ENCODE measurements around the gene SLC16A4. TPM values are rescaled to one million over a fixed set of nuclear protein-coding genes. Genes with fewer than 3 reads are reported as not detected.
A peak's percentile ranks its signal among the peaks of the same experiment; 100 is the strongest.

Gene SLC16A4
- total RNA-seq, 3 donors from 2014 or later (not counting 1 experiment from before 2014, with no cell fraction given) = 0.30 to 0.40 (median 0.34) TPM

GRCh38 chr1:110344152-110344551 lies 46.7 kb downstream of the SLC16A4 start:
- H3K9me3 Mint-ChIP-seq = no peaks in the 10 kb centered on the region
- H3K36me3 Mint-ChIP-seq = peaks cover 10% of the 10 kb centered on the region
- Histone ChIP-seq H3K4me3 (ENCODE audit: low read length) (no peak overlapping the region), H3K36me3 (ENCODE audit: control insufficient read depth, insufficient read depth, low read length) (peaks cover 61% of the 10 kb centered on the region), H3K9me3 (ENCODE audit: control insufficient read depth, insufficient read depth, low read length) (no peaks in the 10 kb centered on the region), H3K27me3 (ENCODE audit: control insufficient read depth, insufficient read depth, low read length) (no peaks in the 10 kb centered on the region), H3K4me1 (ENCODE audit: control insufficient read depth, insufficient read depth, low read length) (peaks cover 27% of the 10 kb centered on the region), H3K27ac (ENCODE audit: low read length) (no peak overlapping the region)
- TF ChIP-seq, protein P1, sequence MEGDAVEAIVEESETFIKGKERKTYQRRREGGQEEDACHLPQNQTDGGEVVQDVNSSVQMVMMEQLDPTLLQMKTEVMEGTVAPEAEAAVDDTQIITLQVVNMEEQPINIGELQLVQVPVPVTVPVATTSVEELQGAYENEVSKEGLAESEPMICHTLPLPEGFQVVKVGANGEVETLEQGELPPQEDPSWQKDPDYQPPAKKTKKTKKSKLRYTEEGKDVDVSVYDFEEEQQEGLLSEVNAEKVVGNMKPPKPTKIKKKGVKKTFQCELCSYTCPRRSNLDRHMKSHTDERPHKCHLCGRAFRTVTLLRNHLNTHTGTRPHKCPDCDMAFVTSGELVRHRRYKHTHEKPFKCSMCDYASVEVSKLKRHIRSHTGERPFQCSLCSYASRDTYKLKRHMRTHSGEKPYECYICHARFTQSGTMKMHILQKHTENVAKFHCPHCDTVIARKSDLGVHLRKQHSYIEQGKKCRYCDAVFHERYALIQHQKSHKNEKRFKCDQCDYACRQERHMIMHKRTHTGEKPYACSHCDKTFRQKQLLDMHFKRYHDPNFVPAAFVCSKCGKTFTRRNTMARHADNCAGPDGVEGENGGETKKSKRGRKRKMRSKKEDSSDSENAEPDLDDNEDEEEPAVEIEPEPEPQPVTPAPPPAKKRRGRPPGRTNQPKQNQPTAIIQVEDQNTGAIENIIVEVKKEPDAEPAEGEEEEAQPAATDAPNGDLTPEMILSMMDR (IDR thresholded peaks at IDR 0.05) = no peak
- H3K27ac Mint-ChIP-seq = no peak overlapping the region
- H3K27me3 Mint-ChIP-seq (ENCODE audit: low read depth in 2 of 2) = no peaks in the 10 kb centered on the region
- WGBS (ENCODE audit: insufficient coverage) = 100% methylated on average over 2 of the region's 3 CpGs
- DNase-seq (no peak), ATAC-seq (no peak)
- peak overlapping the region; percentile 75 for H3K4me3 Mint-ChIP-seq
- intact Hi-C loops (cut with micrococcal nuclease) = no loop called here
- peaks cover 84 to 87% of the 10 kb centered on the region in 2 donors for H3K4me1 Mint-ChIP-seq

GRCh38 chr1:110343249-110343648 lies 47.6 kb downstream of the SLC16A4 start:
- intact Hi-C loops (cut with micrococcal nuclease) = no loop called here
- Histone ChIP-seq H3K4me3 (ENCODE audit: low read length) (no peak overlapping the region), H3K27me3 (ENCODE audit: control insufficient read depth, insufficient read depth, low read length) (no peaks in the 10 kb centered on the region), H3K9me3 (ENCODE audit: control insufficient read depth, insufficient read depth, low read length) (no peaks in the 10 kb centered on the region), H3K27ac (ENCODE audit: low read length) (no peak overlapping the region), H3K36me3 (ENCODE audit: control insufficient read depth, insufficient read depth, low read length) (peaks cover 61% of the 10 kb centered on the region), H3K4me1 (ENCODE audit: control insufficient read depth, insufficient read depth, low read length) (peaks cover 27% of the 10 kb centered on the region)
- Mint-ChIP-seq H3K4me3 (peak overlapping the region; percentile 58), H3K4me1 (peaks cover 76 to 78% of the 10 kb centered on the region in 2 donors), H3K27ac (no peak overlapping the region), H3K27me3 (ENCODE audit: low read depth in 2 of 2) (no peaks in the 10 kb centered on the region), H3K9me3 (no peaks in the 10 kb centered on the region), H3K36me3 (peaks cover 10% of the 10 kb centered on the region)
- DNase-seq (no peak), ATAC-seq (no peak)
- TF ChIP-seq, protein P1 (IDR thresholded peaks at IDR 0.05) = no peak
- WGBS (ENCODE audit: insufficient coverage) = 86% methylated on average over 2 of the region's 2 CpGs

- Histone ChIP-seq H3K9me3 (ENCODE audit: control insufficient read depth, insufficient read depth, low read length) (no peaks in the 10 kb centered on the region), H3K4me3 (ENCODE audit: low read length) (no peak overlapping the region), H3K27me3 (ENCODE audit: control insufficient read depth, insufficient read depth, low read length) (no peaks in the 10 kb centered on the region), H3K36me3 (ENCODE audit: control insufficient read depth, insufficient read depth, low read length) (peaks cover 50% of the 10 kb centered on the region), H3K27ac (ENCODE audit: low read length) (no peak overlapping the region), H3K4me1 (ENCODE audit: control insufficient read depth, insufficient read depth, low read length) (peaks cover 30% of the 10 kb centered on the region)
- no peak for ATAC-seq
- H3K36me3 Mint-ChIP-seq = peaks cover 2% of the 10 kb centered on the region
- intact Hi-C loops (cut with micrococcal nuclease) = no loop called here
- H3K4me1 Mint-ChIP-seq = peaks cover 74% of the 10 kb centered on the region in 2 donors
- no peaks in the 10 kb centered on the region for H3K27me3 Mint-ChIP-seq (ENCODE audit: low read depth in 2 of 2)
- peak in 1 of 2 donors; percentile 9 for DNase-seq
- H3K4me3 Mint-ChIP-seq = peak overlapping the region; percentile 25
- no peaks in the 10 kb centered on the region for H3K9me3 Mint-ChIP-seq
- no peak overlapping the region for H3K27ac Mint-ChIP-seq
- TF ChIP-seq, protein P1 (IDR thresholded peaks at IDR 0.05) = no peak
- WGBS (ENCODE audit: insufficient coverage) = 76% methylated on average over 9 of the region's 9 CpGs
Measured at GRCh38 chr1:110341872-110342331, 48.9 kb downstream of the SLC16A4 start.

All from natural killer cell (primary cell).